HepG2 (cell line): ENCODE results near the gene RARS2. TPM values are rescaled to one million over a fixed set of nuclear protein-coding genes. Genes with fewer than 3 reads are reported as not detected.

Experiments used
- ELK4 ChIP-seq: sonication (generic); formaldehyde crosslinking; IDR thresholded peaks from 2 replicates; pipeline ENCODE4 v1.9.0; 2021; ENCODE audit warnings: missing genetic modification reagents, borderline replicate concordance
- HOXA7 ChIP-seq: sonication (generic); formaldehyde crosslinking; IDR thresholded peaks from 2 replicates; pipeline ENCODE4 v1.8.1; 2022; ENCODE audit warnings: mild to moderate bottlenecking, missing genetic modification reagents, moderate library complexity
- IRF9 ChIP-seq: sonication (generic); formaldehyde crosslinking; IDR thresholded peaks from 2 replicates; pipeline ENCODE4 v1.8.0; 2022; ENCODE audit warnings: missing genetic modification reagents, mild to moderate bottlenecking, borderline replicate concordance
- MAX ChIP-seq: IDR thresholded peaks from 2 replicates; pipeline ENCODE4 v1.6.1; 2012; ENCODE audit warnings: inconsistent platforms
- NFKB2 ChIP-seq: sonication (generic); formaldehyde crosslinking; IDR thresholded peaks from 2 replicates; pipeline ENCODE4 v1.4.0; 2020; ENCODE audit warnings: missing genetic modification reagents, borderline replicate concordance
- POLR2A ChIP-seq, 2 experiments: IDR thresholded peaks; 2 replicates each; pipeline ENCODE4 v1.6.1; 2011; ENCODE audit warnings: low read depth in 2 of 2, low read length in 2 of 2, mild to moderate bottlenecking in 1 of 2, moderate library complexity in 1 of 2; ENCODE audit not compliant: insufficient read depth in 1 of 2
- TBL1XR1 ChIP-seq: fragments of 150-350 bp; IDR thresholded peaks from 2 replicates; pipeline ENCODE4 v1.6.1; 2014; ENCODE audit warnings: borderline replicate concordance, low read length; ENCODE audit not compliant: partially characterized antibody
- ZBTB43 ChIP-seq: sonication (generic); formaldehyde crosslinking; conservative IDR thresholded peaks from 2 replicates; pipeline ENCODE4 v1.4.0; 2020; ENCODE audit warnings: missing genetic modification reagents
- ZNF225 ChIP-seq: sonication (generic); formaldehyde crosslinking; IDR thresholded peaks from 2 replicates; pipeline ENCODE4 v1.4.0; 2020; ENCODE audit warnings: mild to moderate bottlenecking, missing genetic modification reagents
- ZNF230 ChIP-seq: sonication (generic); formaldehyde crosslinking; IDR thresholded peaks from 2 replicates; pipeline ENCODE4 v1.4.0; 2020; ENCODE audit warnings: mild to moderate bottlenecking, missing genetic modification reagents
- ZNF432 ChIP-seq: sonication (generic); formaldehyde crosslinking; IDR thresholded peaks from 2 replicates; pipeline ENCODE4 v1.5.0; 2020; ENCODE audit warnings: missing genetic modification reagents, mild to moderate bottlenecking, borderline replicate concordance
- ZNF7 ChIP-seq: IDR thresholded peaks from 2 replicates; pipeline ENCODE4 v1.6.1; 2016; ENCODE audit warnings: missing biosample characterization, missing genetic modification reagents
- polyA plus RNA-seq, 8 experiments: library from polyadenylated mRNA; depleted of rRNA in 3 of 8; stranded (reverse) in 7 of 8; unstranded in 1 of 8; fragments of >200 nt; fragmentation: Illumina TruSeq in 4 of 8; extraction: Trizol in 4 of 8; gene quantifications; 2 replicates each; pipeline versions ENCODE4 v1.2.1 to v1.2.3, GENCODE V29; 2011 to 2016; ENCODE audit warnings: low read depth in 4 of 8, missing spikeins in 1 of 8, mixed read lengths in 1 of 8; ENCODE audit not compliant: insufficient read depth in 1 of 8
- total RNA-seq, 5 experiments: library from RNA; depleted of rRNA; stranded (reverse); fragments of >200 nt; fragmentation: Illumina TruSeq; extraction: Trizol; gene quantifications; 2 replicates each; pipeline ENCODE4 v1.2.3, GENCODE V29; 2016; ENCODE audit warnings: low read depth in 1 of 5
- TF ChIP-seq, protein P1 (sequence below): sonication (generic); formaldehyde crosslinking; IDR thresholded peaks from 2 replicates; pipeline ENCODE4 v1.4.0; 2020; ENCODE audit warnings: missing genetic modification reagents
- TF ChIP-seq, protein P2 (sequence below): sonication (generic); formaldehyde crosslinking; IDR thresholded peaks from 2 replicates; pipeline ENCODE4 v1.4.0; 2020; ENCODE audit warnings: mild to moderate bottlenecking, missing genetic modification reagents
- TF ChIP-seq, protein P3 (sequence below): sonication (generic); formaldehyde crosslinking; IDR thresholded peaks from 2 replicates; pipeline ENCODE4 v1.8.1; 2022; ENCODE audit warnings: mild to moderate bottlenecking, missing genetic modification reagents

The RARS2 gene
- total and polyA plus RNA-seq, 2 of the 13 experiments (the other 11 are each of a cell fraction or from before 2014, with no cell fraction given) = 23.4 to 80.1 TPM

DNA sequence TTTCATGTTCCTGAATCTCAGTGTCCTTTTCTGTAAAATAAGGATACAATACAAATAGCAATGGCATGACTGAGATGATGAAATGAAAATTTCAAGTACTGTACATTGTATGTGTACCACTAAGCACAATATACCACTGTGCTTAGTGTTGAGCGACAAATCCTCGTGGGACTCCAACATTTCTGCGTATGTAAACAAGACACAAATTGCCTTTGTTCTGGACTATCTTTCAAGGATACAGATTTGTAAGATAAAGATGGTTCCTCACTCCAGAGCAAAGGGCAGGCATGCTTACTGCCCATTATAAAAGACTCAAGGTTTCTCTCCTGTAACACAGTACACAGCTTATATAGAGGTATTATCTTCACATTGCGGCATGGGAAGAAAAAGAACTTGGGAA, 6.0 kb downstream of the RARS2 start (continued):
- TF ChIP-seq, protein P1, sequence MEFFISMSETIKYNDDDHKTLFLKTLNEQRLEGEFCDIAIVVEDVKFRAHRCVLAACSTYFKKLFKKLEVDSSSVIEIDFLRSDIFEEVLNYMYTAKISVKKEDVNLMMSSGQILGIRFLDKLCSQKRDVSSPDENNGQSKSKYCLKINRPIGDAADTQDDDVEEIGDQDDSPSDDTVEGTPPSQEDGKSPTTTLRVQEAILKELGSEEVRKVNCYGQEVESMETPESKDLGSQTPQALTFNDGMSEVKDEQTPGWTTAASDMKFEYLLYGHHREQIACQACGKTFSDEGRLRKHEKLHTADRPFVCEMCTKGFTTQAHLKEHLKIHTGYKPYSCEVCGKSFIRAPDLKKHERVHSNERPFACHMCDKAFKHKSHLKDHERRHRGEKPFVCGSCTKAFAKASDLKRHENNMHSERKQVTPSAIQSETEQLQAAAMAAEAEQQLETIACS (CRISPR knock-in tag) = no peak
- TF ChIP-seq POLR2A (IDR thresholded peaks at IDR 0.05; ENCODE audit: insufficient read depth in 1 of 2, low read depth in 2 of 2, low read length in 2 of 2) = no peak
- no peak for TF ChIP-seq ELK4 (CRISPR knock-in tag)
- TF ChIP-seq, protein P2, sequence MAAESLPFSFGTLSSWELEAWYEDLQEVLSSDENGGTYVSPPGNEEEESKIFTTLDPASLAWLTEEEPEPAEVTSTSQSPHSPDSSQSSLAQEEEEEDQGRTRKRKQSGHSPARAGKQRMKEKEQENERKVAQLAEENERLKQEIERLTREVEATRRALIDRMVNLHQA = no peak
- no peak for TF ChIP-seq TBL1XR1
- TF ChIP-seq, protein P3, sequence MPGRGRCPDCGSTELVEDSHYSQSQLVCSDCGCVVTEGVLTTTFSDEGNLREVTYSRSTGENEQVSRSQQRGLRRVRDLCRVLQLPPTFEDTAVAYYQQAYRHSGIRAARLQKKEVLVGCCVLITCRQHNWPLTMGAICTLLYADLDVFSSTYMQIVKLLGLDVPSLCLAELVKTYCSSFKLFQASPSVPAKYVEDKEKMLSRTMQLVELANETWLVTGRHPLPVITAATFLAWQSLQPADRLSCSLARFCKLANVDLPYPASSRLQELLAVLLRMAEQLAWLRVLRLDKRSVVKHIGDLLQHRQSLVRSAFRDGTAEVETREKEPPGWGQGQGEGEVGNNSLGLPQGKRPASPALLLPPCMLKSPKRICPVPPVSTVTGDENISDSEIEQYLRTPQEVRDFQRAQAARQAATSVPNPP (CRISPR knock-in tag) = no peak
- no peak for TF ChIP-seq ZNF432 (CRISPR knock-in tag)
- no peak for TF ChIP-seq HOXA7 (CRISPR knock-in tag)
- peak; percentile 38; the same call in 1 of the 2 replicates for TF ChIP-seq MAX
- TF ChIP-seq IRF9 (CRISPR knock-in tag) = no peak
- TF ChIP-seq ZNF7 (CRISPR knock-in tag) = no peak
- no peak for TF ChIP-seq ZNF230 (CRISPR knock-in tag)
- no peak for TF ChIP-seq NFKB2 (CRISPR knock-in tag)
- TF ChIP-seq ZNF225 = no peak
- no peak for TF ChIP-seq ZBTB43 (CRISPR knock-in tag)
